H9 (cell line): ENCODE data around the gene C1orf159. TPM values are rescaled to one million over a fixed set of nuclear protein-coding genes. Genes with fewer than 3 reads are reported as not detected.

Source experiments
- DNase-seq: peaks from one replicate; pipeline ENCODE4 v3.0.0-alpha.2; 2017
- H2AFZ ChIP-seq: one replicate; pipeline ENCODE4 v1.6.1; 2013; ENCODE audit warnings: mild to moderate bottlenecking, low read length, control low read depth, moderate library complexity
- H2AK5ac ChIP-seq: 2 replicates; pipeline ENCODE4 v1.6.1; 2013; ENCODE audit warnings: low read length, control low read depth, mixed read lengths; ENCODE audit not compliant: insufficient read length
- H2BK120ac ChIP-seq: one replicate; pipeline ENCODE4 v1.6.1; 2013; ENCODE audit warnings: low read depth, mild to moderate bottlenecking, low read length, control low read depth, inconsistent platforms; ENCODE audit not compliant: poor library complexity, severe bottlenecking
- H2BK12ac ChIP-seq: 2 replicates; pipeline ENCODE4 v1.6.1; 2013; ENCODE audit warnings: low read length, control low read depth, mixed read lengths, low read depth; ENCODE audit not compliant: insufficient read length
- H2BK15ac ChIP-seq: 2 replicates; pipeline ENCODE4 v1.6.1; 2013; ENCODE audit warnings: low read depth, low read length, control low read depth
- H2BK20ac ChIP-seq: one replicate; pipeline ENCODE4 v1.6.1; 2013; ENCODE audit warnings: low read depth, mild to moderate bottlenecking, low read length, control low read depth, inconsistent platforms; ENCODE audit not compliant: poor library complexity, severe bottlenecking
- H2BK5ac ChIP-seq: 2 replicates; pipeline ENCODE4 v1.6.1; 2013; ENCODE audit warnings: low read length, control low read depth, mixed read lengths; ENCODE audit not compliant: insufficient read length
- H3K14ac ChIP-seq: 2 replicates; pipeline ENCODE4 v1.6.1; 2013; ENCODE audit warnings: low read length, control low read depth; ENCODE audit not compliant: insufficient read depth
- H3K18ac ChIP-seq: 2 replicates; pipeline ENCODE4 v1.6.1; 2013; ENCODE audit warnings: low read depth, mild to moderate bottlenecking, mixed read lengths, low read length, control low read depth; ENCODE audit not compliant: insufficient read length
- H3K23ac ChIP-seq: 2 replicates; pipeline ENCODE4 v1.6.1; 2013; ENCODE audit warnings: low read length, control low read depth, mixed read lengths, low read depth; ENCODE audit not compliant: insufficient read length
- H3K23me2 ChIP-seq: 2 replicates; pipeline ENCODE4 v1.6.1; 2013; ENCODE audit warnings: low read depth, mild to moderate bottlenecking, mixed read lengths, low read length, control low read depth; ENCODE audit not compliant: insufficient read length, poor library complexity, severe bottlenecking
- H3K27ac ChIP-seq: 2 replicates; pipeline ENCODE4 v1.5.1; 2013; ENCODE audit warnings: low read length, control low read depth, mixed read lengths, low read depth; ENCODE audit not compliant: insufficient read length
- H3K27me3 ChIP-seq: 2 replicates; pipeline ENCODE4 v1.6.1; 2013; ENCODE audit warnings: low read length, control low read depth, inconsistent platforms; ENCODE audit not compliant: insufficient read depth
- H3K4ac ChIP-seq: 2 replicates; pipeline ENCODE4 v1.6.1; 2013; ENCODE audit warnings: low read depth, mild to moderate bottlenecking, control low read depth, inconsistent platforms, low read length, moderate library complexity
- H3K4me1 ChIP-seq: 2 replicates; pipeline ENCODE4 v1.6.1; 2013; ENCODE audit warnings: low read length, control low read depth, inconsistent platforms; ENCODE audit not compliant: insufficient read depth
- H3K4me2 ChIP-seq: 2 replicates; pipeline ENCODE4 v1.6.1; 2013; ENCODE audit warnings: low read length, control low read depth, mixed read lengths; ENCODE audit not compliant: insufficient read length, insufficient read depth
- H3K56ac ChIP-seq: 2 replicates; pipeline ENCODE4 v1.6.1; 2013; ENCODE audit warnings: low read depth, mild to moderate bottlenecking, mixed read lengths, low read length, control low read depth; ENCODE audit not compliant: insufficient read length
- H3K79me1 ChIP-seq: 2 replicates; pipeline ENCODE4 v1.6.1; 2013; ENCODE audit warnings: low read depth, mild to moderate bottlenecking, moderate library complexity, low read length, control low read depth, inconsistent platforms; ENCODE audit not compliant: insufficient read depth, poor library complexity, severe bottlenecking
- H3K79me2 ChIP-seq: 2 replicates; pipeline ENCODE4 v1.6.1; 2013; ENCODE audit warnings: low read length, control low read depth, inconsistent platforms; ENCODE audit not compliant: insufficient read depth
- H3K9ac ChIP-seq: 2 replicates; pipeline ENCODE4 v1.6.1; 2013; ENCODE audit warnings: low read length, control low read depth, mixed read lengths; ENCODE audit not compliant: insufficient read length; ENCODE audit errors: extremely low read depth
- H3K9me3 ChIP-seq: one replicate; pipeline ENCODE4 v1.6.1; 2013; ENCODE audit warnings: low read depth, low read length, inconsistent platforms; ENCODE audit not compliant: control insufficient read depth
- H3T11ph ChIP-seq: one replicate; pipeline ENCODE4 v1.6.1; 2013; ENCODE audit warnings: mild to moderate bottlenecking, low read length, control low read depth, inconsistent platforms
- H4K20me1 ChIP-seq: one replicate; pipeline ENCODE4 v1.6.1; 2013; ENCODE audit not compliant: control insufficient read depth, insufficient read length, insufficient read depth
- H4K5ac ChIP-seq: 2 replicates; pipeline ENCODE4 v1.6.1; 2013; ENCODE audit warnings: low read depth, mild to moderate bottlenecking, mixed read lengths, low read length, control low read depth; ENCODE audit not compliant: insufficient read length
- H4K8ac ChIP-seq: replicated peaks from 2 replicates; pipeline ENCODE4 v1.6.1; 2013; ENCODE audit warnings: low read length, control low read depth, mixed read lengths, low read depth; ENCODE audit not compliant: insufficient read length
- H4K91ac ChIP-seq: 2 replicates; pipeline ENCODE4 v1.6.1; 2013; ENCODE audit warnings: low read depth, mild to moderate bottlenecking, moderate library complexity, mixed read lengths, low read length, control low read depth; ENCODE audit not compliant: insufficient read length
- H3K27ac Mint-ChIP-seq, 3 experiments: 2 replicates in 2 of 3; 3 replicates in 1 of 3; pipeline ENCODE4 v1.8.0; 2020 to 2021; ENCODE audit warnings: mixed read lengths in 3 of 3, mild to moderate bottlenecking in 1 of 3, moderate library complexity in 1 of 3
- H3K27me3 Mint-ChIP-seq: 2 replicates; pipeline ENCODE4 v1.8.0; 2021; ENCODE audit warnings: low read depth, mild to moderate bottlenecking, moderate library complexity, mixed read lengths
- H3K36me3 Mint-ChIP-seq, 3 experiments: 2 replicates in 2 of 3; 3 replicates in 1 of 3; pipeline ENCODE4 v1.8.0; 2020 to 2021; ENCODE audit warnings: low read depth in 3 of 3, mixed read lengths in 3 of 3; ENCODE audit not compliant: insufficient read depth in 1 of 3
- H3K4me1 Mint-ChIP-seq, 2 experiments: 2 replicates each; pipeline ENCODE4 v1.8.0; 2020; ENCODE audit warnings: mixed read lengths in 2 of 2
- H3K4me3 Mint-ChIP-seq, 2 experiments: 2 replicates in 1 of 2; 3 replicates in 1 of 2; pipeline ENCODE4 v1.8.0; 2020 to 2021; ENCODE audit warnings: mild to moderate bottlenecking in 2 of 2, mixed read lengths in 2 of 2, moderate library complexity in 1 of 2
- H3K9me3 Mint-ChIP-seq, 2 experiments: 2 replicates in 1 of 2; 3 replicates in 1 of 2; pipeline ENCODE4 v1.8.0; 2020; ENCODE audit warnings: mild to moderate bottlenecking in 2 of 2, mixed read lengths in 2 of 2, moderate library complexity in 1 of 2
- CTCF ChIP-seq: fragments of 200-600 bp; sonication (generic); conservative IDR thresholded peaks from 3 replicates; pipeline ENCODE4 v1.8.0; 2021; ENCODE audit warnings: antibody characterized with exemption, mild to moderate bottlenecking
- WGBS: extraction: QIAGEN DNeasy Blood & Tissue Kit; methylation state at CpG from one replicate; pipeline ENCODE4 v1.1.7; 2013; ENCODE audit warnings: missing lambda C conversion rate, low lambda C conversion rate, mixed read lengths; ENCODE audit not compliant: insufficient read length; ENCODE audit errors: extremely low coverage; 5-methylcytosine and 5-hydroxymethylcytosine counted together
- total RNA-seq: library from RNA; stranded (reverse); gene quantifications from 2 replicates; pipeline ENCODE4 v1.2.1, GENCODE V29; 2021

The C1orf159 gene
- total RNA-seq, 1 experiment from 2014 or later = 12.3 TPM

- no peak overlapping the region for H3K27ac ChIP-seq
- WGBS = no CpG with 5 or more reads among the region's 10 CpGs
- DNase-seq = no peak
- no peaks in the 10 kb centered on the region for H3K79me1 ChIP-seq
- H2BK20ac ChIP-seq = no peak overlapping the region
- H4K8ac ChIP-seq = no peak overlapping the region
- no peak overlapping the region for H2BK120ac ChIP-seq
- no peak overlapping the region for H3K56ac ChIP-seq
- no peak overlapping the region for H3K4me2 ChIP-seq
- no peaks in the 10 kb centered on the region for H3K27me3 ChIP-seq
- no peak overlapping the region for H2BK12ac ChIP-seq
- no peak overlapping the region for H3K4ac ChIP-seq
- H3K4me1 ChIP-seq = no peaks in the 10 kb centered on the region
- peaks cover 43% of the 10 kb centered on the region for H3K27me3 Mint-ChIP-seq
- H3K27ac Mint-ChIP-seq = no peak overlapping the region; a peak in 1 of 7 replicates
- H3K36me3 Mint-ChIP-seq = peaks cover 6 to 20% (median 18%) of the 10 kb centered on the region in 3 experiments; a peak in 6 of 7 replicates
- H3K23me2 ChIP-seq = peaks cover 5% of the 10 kb centered on the region
- H3K4me1 Mint-ChIP-seq = peaks cover 0 to 3% of the 10 kb centered on the region in 2 experiments; a peak in 3 of 4 replicates
- no peaks in the 10 kb centered on the region for H3K79me2 ChIP-seq
- no peak overlapping the region for H2AK5ac ChIP-seq
- H4K20me1 ChIP-seq = no peaks in the 10 kb centered on the region
- TF ChIP-seq CTCF = no peak
- H3K18ac ChIP-seq = no peak overlapping the region
- H3K23ac ChIP-seq = no peak overlapping the region
- H3K14ac ChIP-seq = no peak overlapping the region
- no peak overlapping the region for H2AFZ ChIP-seq
- no peak overlapping the region for H2BK15ac ChIP-seq
- H3K9me3 ChIP-seq = no peaks in the 10 kb centered on the region
- H3K4me3 Mint-ChIP-seq = no peak overlapping the region
- H4K5ac ChIP-seq = no peak overlapping the region
- no peak overlapping the region for H3T11ph ChIP-seq
- H4K91ac ChIP-seq = no peak overlapping the region
- H3K9me3 Mint-ChIP-seq = peaks cover 29 to 36% of the 10 kb centered on the region in 2 experiments
- no peak overlapping the region for H2BK5ac ChIP-seq
- no peak overlapping the region for H3K9ac ChIP-seq
Measured at GRCh38 chr1:1155258-1155657, 39.4 kb upstream of the C1orf159 start.
